ENCODE data around the gene HESX1.

DNA sequence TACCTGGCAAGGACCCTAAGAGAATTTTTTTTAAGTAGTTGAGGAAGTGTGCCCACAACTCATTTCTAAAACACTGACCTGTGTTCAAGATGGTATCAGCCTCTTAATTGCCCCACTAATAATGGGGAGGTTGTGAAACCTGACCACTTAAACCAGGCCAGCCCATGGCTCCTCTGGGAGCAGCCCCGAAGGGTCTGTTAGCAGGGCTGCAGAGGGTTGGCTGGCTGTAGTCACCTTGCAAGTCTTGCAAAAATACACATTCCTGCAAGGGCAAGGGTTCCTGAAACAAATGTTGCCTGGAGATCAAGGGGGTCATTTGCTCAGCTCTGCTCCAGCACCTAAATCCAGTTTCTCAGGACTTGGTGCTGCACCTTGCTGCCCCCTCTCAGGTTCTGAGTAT is 37.9 kb downstream of the HESX1 start:
- TF ChIP-seq FOXM1 (CRISPR knock-in tag; IDR thresholded peaks at IDR 0.05): no peak
- TF ChIP-seq PHF21A (CRISPR knock-in tag; IDR thresholded peaks at IDR 0.05): no peak
- TF ChIP-seq POLR2A (IDR thresholded peaks at IDR 0.05; ENCODE audit: insufficient read depth in 1 of 2, low read depth in 2 of 2, low read length in 2 of 2): no peak
- TF ChIP-seq, protein P1, sequence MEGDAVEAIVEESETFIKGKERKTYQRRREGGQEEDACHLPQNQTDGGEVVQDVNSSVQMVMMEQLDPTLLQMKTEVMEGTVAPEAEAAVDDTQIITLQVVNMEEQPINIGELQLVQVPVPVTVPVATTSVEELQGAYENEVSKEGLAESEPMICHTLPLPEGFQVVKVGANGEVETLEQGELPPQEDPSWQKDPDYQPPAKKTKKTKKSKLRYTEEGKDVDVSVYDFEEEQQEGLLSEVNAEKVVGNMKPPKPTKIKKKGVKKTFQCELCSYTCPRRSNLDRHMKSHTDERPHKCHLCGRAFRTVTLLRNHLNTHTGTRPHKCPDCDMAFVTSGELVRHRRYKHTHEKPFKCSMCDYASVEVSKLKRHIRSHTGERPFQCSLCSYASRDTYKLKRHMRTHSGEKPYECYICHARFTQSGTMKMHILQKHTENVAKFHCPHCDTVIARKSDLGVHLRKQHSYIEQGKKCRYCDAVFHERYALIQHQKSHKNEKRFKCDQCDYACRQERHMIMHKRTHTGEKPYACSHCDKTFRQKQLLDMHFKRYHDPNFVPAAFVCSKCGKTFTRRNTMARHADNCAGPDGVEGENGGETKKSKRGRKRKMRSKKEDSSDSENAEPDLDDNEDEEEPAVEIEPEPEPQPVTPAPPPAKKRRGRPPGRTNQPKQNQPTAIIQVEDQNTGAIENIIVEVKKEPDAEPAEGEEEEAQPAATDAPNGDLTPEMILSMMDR (CRISPR knock-in tag; IDR thresholded peaks at IDR 0.05): no peak
- no peak for TF ChIP-seq HIVEP1 (CRISPR knock-in tag; IDR thresholded peaks at IDR 0.05)
- TF ChIP-seq ZC3H13 (CRISPR knock-in tag; IDR thresholded peaks at IDR 0.05): no peak
- TF ChIP-seq ATF1 (CRISPR knock-in tag; IDR thresholded peaks at IDR 0.05): no peak
- TF ChIP-seq ZNF652 (CRISPR knock-in tag; IDR thresholded peaks at IDR 0.05; ENCODE audit: borderline replicate concordance, low read depth): no peak
- TF ChIP-seq ZNF296 (CRISPR knock-in tag; conservative IDR thresholded peaks at IDR 0.05): no peak
- no peak for TF ChIP-seq SNRNP70 (IDR thresholded peaks at IDR 0.05; ENCODE audit: low read depth, low read length)
